K562 (cell line): ENCODE measurements around the gene NRP1.

Experiments
- ERF ChIP-seq: fragments of 450-650 bp; formaldehyde crosslinking; IDR thresholded peaks from 2 replicates; pipeline ENCODE4 v1.4.0; 2020; ENCODE audit warnings: mild to moderate bottlenecking, mixed read lengths
- ZNF764 ChIP-seq: fragments of 250-450 bp; sonication (Bioruptor Pico); IDR thresholded peaks from 2 replicates; pipeline ENCODE4 v1.4.0; 2020; ENCODE audit warnings: low read depth, mild to moderate bottlenecking, moderate library complexity
- TF ChIP-seq, protein P1 (sequence below), 2 experiments: IDR thresholded peaks in 1 of 2; conservative IDR thresholded peaks in 1 of 2; 2 replicates each; pipeline ENCODE4 v1.6.1; 2016; ENCODE audit warnings: low read depth in 2 of 2, mild to moderate bottlenecking in 1 of 2, missing compliant biosample characterization in 1 of 2, missing genetic modification characterization in 1 of 2, moderate library complexity in 1 of 2

DNA sequence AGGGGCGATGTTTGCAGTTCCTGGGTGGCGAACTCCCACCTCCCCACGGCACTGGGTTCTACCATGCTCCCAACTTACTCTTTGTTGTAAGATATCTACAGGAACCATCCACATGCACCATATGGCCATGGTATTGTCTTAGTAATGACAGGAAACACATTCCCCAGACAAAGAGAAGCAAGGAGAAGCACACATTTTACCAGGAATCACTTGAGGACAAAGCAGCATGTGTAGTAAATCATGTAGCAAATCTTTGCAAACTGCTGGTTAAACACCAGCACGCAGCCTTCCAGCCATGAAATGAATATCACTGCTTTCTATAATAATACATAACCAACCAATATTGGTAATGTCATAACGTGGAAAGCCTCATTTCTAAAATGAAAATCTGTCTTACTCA is 101.2 kb downstream of the NRP1 start:
- TF ChIP-seq ERF (CRISPR knock-in tag) (no peak), ZNF764 (no peak)
- TF ChIP-seq, protein P1, sequence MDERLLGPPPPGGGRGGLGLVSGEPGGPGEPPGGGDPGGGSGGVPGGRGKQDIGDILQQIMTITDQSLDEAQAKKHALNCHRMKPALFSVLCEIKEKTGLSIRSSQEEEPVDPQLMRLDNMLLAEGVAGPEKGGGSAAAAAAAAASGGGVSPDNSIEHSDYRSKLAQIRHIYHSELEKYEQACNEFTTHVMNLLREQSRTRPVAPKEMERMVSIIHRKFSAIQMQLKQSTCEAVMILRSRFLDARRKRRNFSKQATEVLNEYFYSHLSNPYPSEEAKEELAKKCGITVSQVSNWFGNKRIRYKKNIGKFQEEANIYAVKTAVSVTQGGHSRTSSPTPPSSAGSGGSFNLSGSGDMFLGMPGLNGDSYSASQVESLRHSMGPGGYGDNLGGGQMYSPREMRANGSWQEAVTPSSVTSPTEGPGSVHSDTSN (CRISPR knock-in tag; IDR thresholded peaks at IDR 0.05; ENCODE audit: low read depth) = no peak
- TF ChIP-seq, protein P1 (tag; conservative IDR thresholded peaks at IDR 0.05; ENCODE audit: low read depth) = no peak
